Ascending aorta (tissue), 2 donors: ENCODE results near the gene ELK4. TPM values are rescaled to one million over a fixed set of nuclear protein-coding genes. Genes with fewer than 3 reads are reported as not detected.

Experiments used
- DNase-seq, 2 donors: peaks; one replicate each; pipeline ENCODE4 v3.0.0-alpha.2; 2019; ENCODE audit warnings: low spot score in 2 of 2
- H3K27ac ChIP-seq, 2 donors: fragments of 200-600 bp; sonication (generic); one replicate each; pipeline ENCODE4 v1.5.1; 2016 to 2017; ENCODE audit warnings: mild to moderate bottlenecking in 1 of 2
- H3K27me3 ChIP-seq: fragments of 200-600 bp; sonication (generic); one replicate; pipeline ENCODE4 v1.5.1; 2017
- H3K36me3 ChIP-seq, 2 donors: fragments of 200-600 bp; sonication (generic); one replicate each; pipeline ENCODE4 v1.5.1; 2016
- H3K4me1 ChIP-seq, 2 donors: fragments of 200-600 bp; sonication (generic); one replicate each; pipeline ENCODE4 v1.5.1; 2016 to 2017; ENCODE audit warnings: mild to moderate bottlenecking in 1 of 2
- H3K4me3 ChIP-seq, 2 donors: fragments of 200-600 bp; sonication (generic); one replicate each; pipeline ENCODE4 v1.5.1; 2016 to 2017; ENCODE audit warnings: mild to moderate bottlenecking in 1 of 2
- H3K9me3 ChIP-seq, 2 donors: fragments of 200-600 bp; sonication (generic); one replicate each; pipeline ENCODE4 v1.5.1; 2016
- CTCF ChIP-seq, 3 experiments: fragments of 200-600 bp in 2 of 3; fragments of 450-650 bp in 1 of 3; sonication (generic) in 2 of 3; IDR thresholded peaks; one replicate each; pipeline ENCODE4 v1.5.1; 2016 to 2019; ENCODE audit warnings: antibody characterized with exemption in 3 of 3, mild to moderate bottlenecking in 1 of 3, moderate library complexity in 1 of 3
- intact Hi-C: fragments of 100-400 bp; cut with DNase I; formaldehyde crosslinking; loops from one replicate; pipeline ENCODE4 v1.15.1; 2023
- total RNA-seq: library from RNA; depleted of rRNA; stranded (reverse); fragments of >200 nt; gene quantifications from one replicate; pipeline ENCODE4 v1.1.0, GENCODE V29; 2016

ELK4 gene
- total RNA-seq, 1 donor from 2014 or later, result 23.7 TPM

GRCh38 chr1:205615789-205616188, 16.0 kb downstream of the ELK4 start:
- Histone ChIP-seq H3K4me1 (no peaks in the 10 kb centered on the region), H3K27ac (no peak overlapping the region), H3K36me3 (peaks cover 44 to 70% of the 10 kb centered on the region in 2 donors)

GRCh38 chr1:205613854-205614412, 17.9 kb downstream of the ELK4 start:
- Histone ChIP-seq H3K4me3 (no peak overlapping the region), H3K27me3 (no peaks in the 10 kb centered on the region), H3K4me1 (no peaks in the 10 kb centered on the region), H3K27ac (no peak overlapping the region), H3K36me3 (peaks cover 32 to 55% of the 10 kb centered on the region in 2 donors), H3K9me3 (no peaks in the 10 kb centered on the region)
- DNase-seq, result no peak
- intact Hi-C loops, result no loop called here
- no peak for TF ChIP-seq CTCF (IDR thresholded peaks at IDR 0.05)

More at GRCh38 chr1:205615789-205616188, 16.0 kb downstream of the ELK4 start:
- intact Hi-C loops, result no loop called here
- Histone ChIP-seq H3K4me3 (no peak overlapping the region), H3K27me3 (no peaks in the 10 kb centered on the region), H3K9me3 (no peaks in the 10 kb centered on the region)
- no peak for TF ChIP-seq CTCF (IDR thresholded peaks at IDR 0.05)
- DNase-seq, result no peak

- H3K27me3 ChIP-seq, result no peaks in the 10 kb centered on the region
- no peak overlapping the region for H3K4me3 ChIP-seq
- DNase-seq, result no peak
- peaks cover 26 to 41% of the 10 kb centered on the region in 2 donors for H3K36me3 ChIP-seq
- H3K27ac ChIP-seq, result no peak overlapping the region
- no peaks in the 10 kb centered on the region for H3K4me1 ChIP-seq
- TF ChIP-seq CTCF (IDR thresholded peaks at IDR 0.05), result no peak
- intact Hi-C loops, result no loop called here
- H3K9me3 ChIP-seq, result no peaks in the 10 kb centered on the region
Measured at GRCh38 chr1:205612556-205612955, 19.3 kb downstream of the ELK4 start.

GRCh38 chr1:205612104-205612503, 19.7 kb downstream of the ELK4 start:
- Histone ChIP-seq H3K27me3 (no peaks in the 10 kb centered on the region), H3K9me3 (no peaks in the 10 kb centered on the region), H3K36me3 (peaks cover 26 to 36% of the 10 kb centered on the region in 2 donors), H3K4me1 (no peaks in the 10 kb centered on the region), H3K27ac (no peak overlapping the region), H3K4me3 (no peak overlapping the region)
- intact Hi-C loops, result no loop called here
- TF ChIP-seq CTCF (IDR thresholded peaks at IDR 0.05), result no peak
- DNase-seq, result no peak

- intact Hi-C loops, result no loop called here
- peaks cover 21 to 25% of the 10 kb centered on the region in 2 donors for H3K36me3 ChIP-seq
- no peak for DNase-seq
- no peaks in the 10 kb centered on the region for H3K27me3 ChIP-seq
- no peaks in the 10 kb centered on the region for H3K4me1 ChIP-seq
- no peak overlapping the region for H3K27ac ChIP-seq
- no peak overlapping the region for H3K4me3 ChIP-seq
- TF ChIP-seq CTCF (IDR thresholded peaks at IDR 0.05), result no peak
- H3K9me3 ChIP-seq, result no peaks in the 10 kb centered on the region
Measured at GRCh38 chr1:205610901-205611466, 20.8 kb downstream of the ELK4 start.
